AG04449 (cell line): ENCODE data around the gene STARD4.

Experiments
- CTCF ChIA-PET: fragments of 350-600 bp; formaldehyde crosslinking; extraction: SDS; loops from one replicate; lab custom pipeline; 2021; ENCODE audit warnings: antibody characterized with exemption; lab: Yijun Ruan, JAX
- POLR2A ChIA-PET: fragments of 400-600, 350-600 bp; formaldehyde crosslinking; extraction: SDS; loops from one replicate; lab custom pipeline; 2020; ENCODE audit warnings: antibody characterized with exemption, inconsistent platforms; lab: Yijun Ruan, JAX
- DNase-seq: peaks from one replicate; pipeline ENCODE4 v3.0.0-alpha.2; 2010; ENCODE audit warnings: low read depth, low spot score
- H3K4me3 ChIP-seq: 2 replicates; pipeline ENCODE4 v1.5.1; 2011; ENCODE audit warnings: low read depth, mild to moderate bottlenecking, control low read depth, low read length
- CTCF ChIP-seq: IDR thresholded peaks from one replicate; pipeline ENCODE4 v1.5.1; 2011; ENCODE audit warnings: mild to moderate bottlenecking, moderate library complexity, low read length, control low read depth, inconsistent platforms; ENCODE audit not compliant: insufficient read depth; ENCODE audit errors: missing control alignments

STARD4 gene

GRCh38 chr5:111550282-111551020, 38.1 kb upstream of the STARD4 start:
- peak; percentile 46 for TF ChIP-seq CTCF
- ChIA-PET CTCF (interaction anchor here (0.6 to 3.9 kb wide), 54 partner anchors 9 to 608 kb away, joined by 3 to 31 read pairs (median 5); partner anchors contain the start of gene NREP), POLR2A (interaction anchor here (0.6 to 1.2 kb wide), 9 partner anchors 171 to 610 kb away, joined by 3 to 6 read pairs (median 4); partner anchors contain the start of gene NREP)
- no peak overlapping the region for H3K4me3 ChIP-seq
- DNase-seq: peak; percentile 92

GRCh38 chr5:111548992-111549649, 36.8 kb upstream of the STARD4 start:
- ChIA-PET CTCF (interaction anchor here (1.8 to 5.5 kb wide), 7 partner anchors 18 to 611 kb away, joined by 4 to 34 read pairs (median 16); no protein-coding TSS in a partner anchor), POLR2A (no interaction called here)
- TF ChIP-seq CTCF: no peak
- DNase-seq: no peak
- H3K4me3 ChIP-seq: no peak overlapping the region

GRCh38 chr5:111548348-111548950, 36.1 kb upstream of the STARD4 start:
- TF ChIP-seq CTCF: no peak
- H3K4me3 ChIP-seq: no peak overlapping the region
- no peak for DNase-seq
- POLR2A ChIA-PET: no interaction called here
- CTCF ChIA-PET: interaction anchor here (1.2 to 5.5 kb wide), 5 partner anchors 17 to 627 kb away, joined by 3 to 34 read pairs (median 4); no protein-coding TSS in a partner anchor

- POLR2A ChIA-PET: no interaction called here
- no peak for TF ChIP-seq CTCF
- CTCF ChIA-PET: interaction anchor here (0.7 to 5.5 kb wide), 3 partner anchors 12 to 616 kb away, joined by 3 to 34 read pairs (median 3); no protein-coding TSS in a partner anchor
- no peak overlapping the region for H3K4me3 ChIP-seq
- no peak for DNase-seq
Observed at GRCh38 chr5:111545031-111545430, 32.7 kb upstream of the STARD4 start.

- TF ChIP-seq CTCF: no peak
- ChIA-PET CTCF (interaction anchor here (2.0 to 2.6 kb wide), 2 partner anchors 13 to 623 kb away, joined by 8 to 13 read pairs; no protein-coding TSS in a partner anchor), POLR2A (no interaction called here)
- no peak overlapping the region for H3K4me3 ChIP-seq
- no peak for DNase-seq
Observed at GRCh38 chr5:111537141-111538024, 25.0 kb upstream of the STARD4 start.
